ENCODE data around the gene GMDS.

Gene GMDS

DNA sequence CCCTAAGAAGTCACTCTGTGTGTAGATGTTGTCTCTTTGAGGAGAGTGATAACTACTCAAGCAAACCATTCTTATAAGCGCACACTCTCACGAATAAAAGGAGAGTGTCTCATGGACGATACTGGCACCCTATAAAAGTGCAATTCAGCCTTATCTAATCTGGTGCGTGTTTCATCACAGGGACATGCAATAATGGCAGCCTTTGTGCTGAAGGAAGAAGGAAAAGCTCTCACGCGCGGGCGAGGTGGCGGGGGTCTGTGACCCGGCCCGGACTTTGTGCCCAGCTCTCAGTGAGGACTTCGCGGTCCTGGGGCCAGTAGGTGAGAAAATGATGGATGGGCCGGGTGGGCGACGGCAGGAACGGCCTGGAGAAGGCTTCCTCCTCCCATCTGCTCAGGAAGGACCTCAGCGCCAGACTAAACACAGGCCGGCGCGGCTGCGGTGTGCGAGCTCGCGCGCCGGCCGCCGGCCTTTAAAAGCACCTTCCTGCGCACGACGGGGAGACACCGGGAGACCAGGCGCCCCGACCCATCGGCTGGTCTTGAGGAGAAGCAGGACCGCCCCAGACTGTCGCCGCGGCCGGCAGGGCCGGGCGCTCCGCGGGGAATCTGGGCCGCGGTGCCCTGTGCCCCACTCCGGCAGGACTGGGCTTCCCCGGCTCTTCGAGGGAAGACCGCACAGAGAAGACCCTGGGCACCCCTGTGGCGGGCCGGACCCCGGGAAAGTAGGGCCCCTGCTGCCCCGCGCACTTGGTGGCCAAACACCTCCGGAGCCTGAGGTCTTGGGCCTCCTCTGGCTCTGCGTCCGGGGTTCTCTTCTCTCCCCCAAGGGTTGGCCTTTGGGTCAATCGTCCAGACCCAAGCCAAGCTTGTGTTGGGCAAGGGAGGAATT is 644.0 kb downstream of the GMDS start:
- no peak for DNase-seq (ENCODE audit: low read depth)

DNA sequence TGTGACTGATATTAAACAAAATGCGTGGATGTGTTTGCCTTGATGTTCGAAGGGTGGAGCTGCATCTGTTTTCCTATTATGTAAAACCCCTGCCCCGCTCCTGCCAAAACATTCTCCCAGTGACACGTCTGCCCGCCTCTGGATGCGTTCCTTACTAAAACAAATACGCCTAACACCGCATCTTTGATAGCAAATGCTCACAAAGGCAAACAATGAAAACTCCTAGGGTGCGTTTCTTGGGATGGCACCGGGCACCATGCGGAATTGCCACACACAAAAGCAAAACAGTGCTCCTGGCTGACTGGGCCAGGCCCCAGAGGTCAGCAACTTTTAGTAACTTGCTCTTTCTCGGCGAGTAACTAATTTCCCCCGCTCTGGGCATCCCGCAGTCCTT is 644.6 kb downstream of the GMDS start:
- no peak for DNase-seq (ENCODE audit: low read depth)

DNA sequence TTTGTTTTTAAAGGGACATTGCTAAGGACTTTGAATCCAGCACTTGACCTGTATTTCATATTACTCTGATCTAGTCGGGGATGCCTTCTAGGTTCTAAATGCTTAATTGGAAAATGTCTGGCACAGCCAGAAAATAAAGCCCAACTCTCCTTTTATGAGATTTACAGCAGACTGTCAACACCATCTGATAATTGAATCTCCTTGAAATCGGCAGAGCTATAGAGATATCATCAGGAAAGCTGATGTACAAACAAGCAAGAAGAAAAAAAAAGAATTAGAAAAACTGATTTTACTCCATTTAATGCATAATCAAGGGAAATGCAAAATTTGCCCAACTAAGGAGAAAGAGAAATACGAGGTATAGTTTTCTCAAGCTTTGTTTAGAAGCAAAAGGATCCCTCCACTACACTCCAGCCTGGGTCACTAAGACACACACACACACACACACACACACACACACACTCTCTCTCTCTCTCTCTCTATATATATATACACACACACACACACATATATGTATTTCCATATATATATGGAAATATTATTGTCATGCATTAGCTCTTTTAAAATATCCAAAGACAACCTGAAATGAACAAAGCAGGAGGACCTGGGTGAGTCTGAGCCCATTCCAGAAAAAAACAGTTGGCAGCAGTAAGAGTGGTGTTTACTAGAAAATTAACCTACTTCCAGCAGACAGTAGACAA is 645.2 kb downstream of the GMDS start:
- no peak for DNase-seq (ENCODE audit: low read depth)

DNA sequence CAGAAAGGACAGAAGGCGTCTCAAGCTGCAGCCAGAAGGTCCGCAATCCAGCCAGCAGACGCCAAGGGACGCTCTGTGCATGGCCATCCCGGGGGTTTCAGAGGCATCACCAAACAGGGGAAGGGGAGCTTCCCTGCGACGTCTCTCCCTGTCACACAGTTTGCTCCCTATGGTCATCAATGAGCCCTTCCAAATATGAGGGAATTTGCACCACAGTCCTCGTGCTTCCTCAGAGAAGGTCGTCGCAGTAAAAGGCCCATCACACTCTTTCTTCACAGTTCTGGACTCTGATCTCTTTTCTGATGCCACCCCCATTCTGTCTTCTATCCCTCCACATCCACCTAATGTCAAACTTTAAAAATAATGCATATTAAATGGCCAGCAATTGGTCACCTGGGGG is 645.9 kb downstream of the GMDS start:
- no peak for DNase-seq (ENCODE audit: low read depth)

DNA sequence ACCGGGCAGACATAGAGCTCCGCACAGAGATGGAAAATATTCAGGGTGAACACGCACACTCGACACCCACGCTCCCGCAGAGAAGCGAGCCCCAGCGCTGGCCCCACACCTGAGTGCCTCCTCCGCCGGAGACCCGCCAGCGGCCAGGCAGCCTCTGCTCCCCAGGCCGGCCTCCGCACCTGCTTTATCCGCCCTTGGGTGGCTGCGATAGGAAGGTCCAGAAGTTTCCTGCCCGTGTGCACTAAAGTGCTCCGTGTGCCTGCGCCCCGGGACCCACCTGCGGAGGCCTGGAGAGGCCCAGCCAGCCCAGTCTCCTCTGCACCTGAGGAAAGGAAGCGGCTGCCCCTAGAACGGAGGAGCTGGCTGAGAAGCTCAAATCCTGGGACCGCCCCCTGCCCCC is 646.5 kb downstream of the GMDS start:
- DNase-seq (ENCODE audit: low read depth), result no peak

DNA sequence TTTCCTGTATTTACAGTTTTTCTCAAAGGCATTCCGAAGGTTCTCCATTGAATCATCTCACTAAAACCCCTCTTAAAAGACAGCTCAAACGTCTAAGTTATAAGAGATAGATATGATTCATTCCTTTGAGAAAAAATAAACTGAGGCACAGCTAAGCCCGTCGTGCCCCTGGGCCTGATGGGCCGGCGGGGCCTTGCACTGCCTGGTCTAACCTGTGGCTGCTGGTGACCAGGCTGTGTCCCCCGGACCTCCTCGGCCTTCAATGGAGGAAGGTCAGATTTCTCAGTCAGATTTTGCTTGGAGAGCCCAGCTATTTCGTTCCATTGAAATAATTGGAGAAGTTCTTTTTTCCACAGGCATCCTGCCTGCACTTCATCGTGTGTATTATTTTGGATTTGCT is 647.0 kb downstream of the GMDS start:
- DNase-seq (ENCODE audit: low read depth), result no peak

DNA sequence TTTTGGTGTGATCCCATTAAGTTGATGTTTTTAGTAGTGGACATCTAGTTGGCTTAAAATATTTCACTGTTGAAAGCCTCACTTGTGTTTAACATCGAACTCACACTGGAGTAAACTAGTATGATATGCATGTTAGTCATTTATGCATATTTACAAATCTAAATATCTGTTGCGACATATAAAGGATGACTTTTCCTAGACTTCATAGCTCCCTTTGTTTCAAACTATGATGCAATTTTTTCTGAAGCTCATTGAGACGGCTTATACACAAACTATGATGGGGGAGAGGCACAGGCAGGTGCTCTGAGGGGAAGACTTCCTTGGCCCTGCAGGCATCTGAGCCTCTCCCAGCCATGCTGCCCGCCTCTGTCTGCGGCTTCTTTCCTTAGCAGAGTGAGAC is 647.5 kb downstream of the GMDS start:
- no peak for DNase-seq (ENCODE audit: low read depth)

DNA sequence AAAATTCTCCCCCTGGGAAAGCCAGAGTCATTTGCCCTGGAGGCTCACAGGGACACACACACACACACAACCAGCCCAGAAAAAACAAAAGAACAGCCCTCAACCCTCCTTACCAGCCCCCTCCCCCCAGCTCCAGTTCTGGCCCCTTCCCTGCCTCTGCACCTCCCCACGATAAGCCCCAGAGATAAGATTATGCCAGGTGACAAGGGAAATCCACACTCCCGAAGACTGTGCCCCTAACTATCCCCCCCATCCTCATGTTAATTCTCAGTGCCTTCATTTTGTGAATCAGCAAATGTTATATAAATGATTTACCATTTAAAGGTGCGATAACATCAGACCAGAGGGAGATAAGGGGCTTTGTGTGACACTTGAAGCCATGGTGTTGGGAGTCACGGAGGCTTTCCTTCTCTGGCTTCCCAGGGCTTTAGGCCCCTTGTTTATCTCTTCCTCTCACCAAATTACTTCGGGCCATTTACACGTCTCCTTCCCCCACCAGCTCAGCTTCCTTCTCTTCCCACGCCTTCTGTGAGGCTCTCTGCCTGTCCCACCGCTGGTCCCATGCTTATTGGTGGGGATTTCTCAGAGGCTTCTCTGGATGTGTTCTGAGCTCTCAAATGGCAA is 648.2 kb downstream of the GMDS start:
- no peak for DNase-seq (ENCODE audit: low read depth)

DNA sequence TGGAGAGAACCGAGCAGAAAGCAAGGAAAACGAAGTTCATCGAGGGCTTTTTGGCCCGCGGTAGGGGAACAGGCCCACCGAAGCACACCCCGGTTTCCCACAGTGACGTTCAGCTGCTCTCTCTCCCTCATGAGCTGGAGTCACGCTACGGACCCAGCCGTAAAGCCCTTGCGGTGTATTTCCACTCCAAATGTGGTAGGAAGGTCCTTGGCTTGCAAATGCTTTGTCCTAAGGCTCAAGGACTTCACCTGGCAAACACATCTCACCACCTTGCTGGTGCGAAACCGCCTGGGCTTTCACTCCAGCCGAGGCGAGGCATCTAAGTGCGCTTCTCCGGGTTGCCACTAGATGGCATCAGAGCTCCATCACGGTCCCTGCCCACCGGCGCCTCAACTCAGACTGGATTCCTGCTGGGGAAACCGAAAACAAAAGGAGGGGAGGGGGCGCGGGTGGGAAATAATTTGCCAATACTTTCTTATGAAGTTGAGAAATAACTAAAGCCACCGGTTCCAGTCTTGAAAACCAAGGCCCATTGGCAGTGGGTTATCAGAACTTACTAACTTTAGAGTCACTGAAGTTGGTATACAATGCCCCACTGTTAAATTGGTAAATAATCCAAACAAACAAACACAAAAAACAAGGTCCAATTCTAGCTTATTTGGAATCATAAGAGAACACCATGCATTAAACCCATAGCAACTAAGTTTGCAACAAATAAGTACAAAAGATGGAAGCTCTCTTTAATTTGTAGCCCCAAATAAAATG is 649.1 kb downstream of the GMDS start:
- peak; percentile 63 for DNase-seq (ENCODE audit: low read depth)

DNA sequence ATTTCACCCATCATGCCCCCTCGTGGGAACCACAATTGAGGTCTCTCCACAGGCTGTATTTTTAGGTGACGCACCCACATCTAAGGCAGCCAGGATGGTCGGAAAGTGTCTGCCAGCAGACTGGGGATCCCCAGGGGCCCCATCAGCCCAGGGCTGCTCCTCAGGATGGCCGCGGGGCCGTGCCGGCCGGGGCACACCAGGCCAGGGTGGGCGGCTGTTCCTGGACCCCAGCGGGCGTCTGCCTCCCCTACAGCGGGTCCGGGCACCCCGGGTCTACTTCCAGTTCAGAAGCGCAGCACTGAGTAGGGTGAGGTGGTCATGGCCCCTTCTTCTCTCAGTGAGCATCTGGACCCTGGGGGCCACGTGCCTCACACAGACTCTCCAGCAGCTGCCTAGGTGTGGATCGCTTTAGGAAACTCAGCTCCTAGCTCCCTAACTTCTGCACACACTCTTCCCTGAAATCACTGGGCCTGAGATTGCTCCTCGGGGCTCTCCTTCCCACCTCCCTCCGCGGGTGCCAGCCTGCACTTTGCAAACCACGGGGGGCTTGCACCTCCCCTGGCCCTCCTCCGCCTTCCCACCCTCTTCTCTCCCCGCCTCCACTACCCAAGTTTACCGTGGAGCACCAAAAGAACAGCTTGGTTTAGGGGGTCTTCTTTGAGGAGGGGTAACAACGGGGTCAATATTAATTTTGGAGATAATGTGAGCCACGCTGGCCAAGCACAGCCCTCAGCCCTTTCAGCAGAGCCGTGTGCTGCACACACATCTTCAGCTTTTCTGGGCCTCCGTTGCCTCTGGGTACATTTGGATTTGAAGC is 649.9 kb downstream of the GMDS start:
- DNase-seq (ENCODE audit: low read depth), result no peak

DNA sequence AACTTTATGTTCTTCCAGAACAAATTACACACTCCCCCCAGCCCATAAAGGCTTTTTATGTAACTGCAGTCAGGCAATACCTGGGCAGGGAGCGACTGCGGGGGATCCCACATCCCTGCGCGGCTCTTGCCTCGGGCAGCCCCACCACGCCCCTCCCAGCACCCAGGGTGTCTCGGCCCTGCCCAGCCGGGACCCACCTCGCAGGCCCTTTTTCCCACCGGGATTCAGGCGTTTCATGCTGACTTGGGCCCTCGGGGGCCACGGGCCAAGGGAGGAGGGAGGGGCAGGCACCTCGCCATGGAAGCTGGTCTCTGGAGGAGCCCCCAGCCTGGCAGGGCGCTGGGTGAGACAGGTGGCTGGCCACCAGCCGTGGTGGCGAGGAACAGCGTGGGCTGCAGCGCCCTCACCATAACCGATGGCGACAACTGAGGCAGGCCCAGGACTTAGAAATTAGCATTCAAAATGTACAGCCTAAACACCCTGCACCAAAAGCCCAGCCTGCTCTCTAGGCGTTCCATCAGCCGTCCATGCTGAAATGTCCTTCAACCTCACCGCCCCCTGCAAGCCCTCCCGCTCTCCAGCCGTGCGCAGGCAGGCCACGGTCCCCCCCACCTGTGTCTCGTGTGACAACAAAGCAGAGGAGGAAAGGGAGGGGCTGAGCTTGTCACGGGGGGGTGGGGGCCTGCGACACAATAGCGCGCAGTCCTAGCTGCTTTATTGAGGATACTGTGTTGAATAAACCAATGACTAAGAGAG is 650.8 kb downstream of the GMDS start:
- DNase-seq (ENCODE audit: low read depth), result no peak

DNA sequence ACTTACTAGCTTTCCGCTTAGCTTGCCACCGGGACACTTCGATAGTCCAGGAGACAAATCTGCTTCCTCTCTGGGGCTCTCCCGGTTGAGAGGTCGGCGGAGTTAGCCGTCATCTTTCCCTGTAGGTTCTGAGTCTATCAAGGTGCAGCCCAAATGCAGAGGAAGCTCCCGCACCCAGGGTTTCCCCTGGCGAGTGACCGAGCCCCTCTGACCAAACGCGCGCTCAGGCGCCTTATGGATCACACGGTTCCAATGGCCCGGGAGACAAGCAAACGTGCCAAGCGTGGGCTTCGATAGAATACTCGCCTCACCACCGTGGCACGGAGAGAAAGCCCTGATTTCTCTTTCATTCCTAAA is 651.5 kb downstream of the GMDS start:
- DNase-seq (ENCODE audit: low read depth), result no peak

DNA sequence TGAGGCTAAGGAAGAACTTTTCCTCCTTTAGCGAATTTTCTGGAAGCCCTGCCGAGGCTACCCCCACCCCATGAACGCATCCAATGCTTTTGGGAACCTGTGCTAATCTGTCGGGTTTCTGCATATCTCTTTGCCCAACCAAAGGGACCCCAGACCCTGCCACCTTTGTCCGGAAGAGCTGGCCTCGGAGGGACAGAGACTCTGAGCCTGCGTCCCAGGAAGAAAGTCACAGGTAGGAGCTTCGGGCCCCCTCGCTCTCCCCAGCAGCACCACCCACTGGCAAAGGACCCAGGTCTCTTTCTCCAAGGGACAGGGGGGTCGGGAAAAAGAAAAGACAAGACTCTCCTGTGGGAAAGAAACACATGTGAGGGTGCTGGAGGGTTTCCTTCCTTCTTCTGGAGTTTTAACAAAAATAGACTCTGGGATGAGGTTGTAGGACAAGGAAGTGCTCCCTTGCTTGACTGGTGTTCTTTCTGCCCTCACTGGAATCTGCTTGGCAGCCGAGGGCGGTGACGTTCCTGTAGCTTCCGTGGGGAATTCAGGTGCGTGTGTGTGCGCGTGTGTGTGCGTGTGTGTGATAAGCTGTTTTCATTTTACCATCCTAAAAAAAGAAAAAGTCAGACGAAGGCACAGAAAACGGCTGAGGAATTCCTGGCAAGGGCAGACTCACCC is 652.0 kb downstream of the GMDS start:
- no peak for DNase-seq (ENCODE audit: low read depth)

DNA sequence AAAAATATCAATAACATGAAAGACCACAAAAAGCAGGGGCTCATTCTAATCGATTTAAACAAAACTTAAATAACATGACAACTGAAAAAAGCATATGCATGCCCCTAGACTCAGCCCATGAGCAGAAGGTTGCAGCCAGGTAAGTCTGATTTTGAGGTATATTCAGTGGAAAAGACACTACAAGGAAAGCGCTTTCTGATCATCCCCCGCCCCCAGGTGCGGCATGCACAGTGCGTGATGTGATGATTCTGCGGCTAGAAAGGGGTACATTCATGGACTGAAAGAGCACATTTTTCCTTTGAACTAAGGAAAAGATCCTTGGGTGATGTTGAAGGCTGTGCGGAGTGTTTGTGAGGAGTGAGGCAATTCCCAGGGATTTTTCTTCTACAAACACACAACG is 652.6 kb downstream of the GMDS start:
- no peak for DNase-seq (ENCODE audit: low read depth)

DNA sequence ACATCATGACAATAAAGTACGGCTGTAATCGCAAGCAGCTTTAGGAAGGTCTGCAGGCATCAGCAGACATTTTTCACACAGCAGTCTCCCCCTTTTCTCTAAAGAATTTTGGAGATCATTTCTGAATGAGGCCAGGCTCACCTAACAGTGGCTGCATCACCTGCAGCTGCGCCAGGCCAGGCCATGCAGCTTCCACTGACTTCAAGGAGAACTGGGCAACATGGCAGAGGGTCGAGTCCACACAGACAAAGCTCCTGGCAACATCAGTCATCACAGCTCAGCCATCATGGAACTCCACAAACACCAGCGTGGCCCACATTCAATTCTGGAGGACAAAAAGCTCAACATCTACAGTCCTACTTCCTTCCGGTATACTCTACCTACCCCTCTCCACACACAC is 653.5 kb downstream of the GMDS start:
- no peak for DNase-seq (ENCODE audit: low read depth)

DNA sequence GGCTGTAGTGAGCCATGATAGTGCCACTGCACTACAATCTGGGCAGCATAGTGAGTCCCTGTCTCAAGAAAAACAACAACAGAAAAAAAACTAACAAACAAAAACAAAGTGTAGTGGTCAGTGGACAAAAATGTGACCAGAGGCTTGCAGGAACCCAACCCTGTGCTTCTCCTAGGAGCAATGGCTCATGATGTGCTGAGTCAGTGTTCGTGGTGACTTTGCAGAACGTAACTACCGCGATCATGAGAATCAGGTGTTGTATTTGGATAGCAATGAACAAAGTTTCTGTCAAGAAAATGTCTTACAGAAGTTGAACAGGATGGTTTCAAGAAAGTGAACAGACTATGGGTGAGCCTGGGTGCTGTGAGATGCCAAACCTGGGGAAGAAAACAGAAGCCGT is 654.2 kb downstream of the GMDS start:
- no peak for DNase-seq (ENCODE audit: low read depth)

DNA sequence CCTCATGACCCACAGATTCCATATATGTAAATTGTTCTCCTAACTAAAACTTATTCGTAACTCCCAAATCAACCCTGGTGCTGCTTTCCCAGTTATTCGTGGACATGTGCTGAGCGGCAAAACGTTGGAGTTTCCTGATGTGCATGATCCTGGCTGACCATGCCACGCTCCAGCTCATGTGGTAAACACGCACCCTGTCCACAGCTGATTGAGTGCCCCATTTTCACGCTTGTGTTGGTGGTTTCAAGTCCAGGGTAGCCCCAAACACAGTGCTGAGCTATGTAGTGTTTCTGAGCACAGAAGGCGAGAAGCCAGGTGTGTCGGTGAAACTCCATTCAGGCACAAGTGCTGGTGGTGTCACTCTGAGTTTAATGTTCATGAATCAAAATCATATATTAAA is 654.8 kb downstream of the GMDS start:
- no peak for DNase-seq (ENCODE audit: low read depth)

DNA sequence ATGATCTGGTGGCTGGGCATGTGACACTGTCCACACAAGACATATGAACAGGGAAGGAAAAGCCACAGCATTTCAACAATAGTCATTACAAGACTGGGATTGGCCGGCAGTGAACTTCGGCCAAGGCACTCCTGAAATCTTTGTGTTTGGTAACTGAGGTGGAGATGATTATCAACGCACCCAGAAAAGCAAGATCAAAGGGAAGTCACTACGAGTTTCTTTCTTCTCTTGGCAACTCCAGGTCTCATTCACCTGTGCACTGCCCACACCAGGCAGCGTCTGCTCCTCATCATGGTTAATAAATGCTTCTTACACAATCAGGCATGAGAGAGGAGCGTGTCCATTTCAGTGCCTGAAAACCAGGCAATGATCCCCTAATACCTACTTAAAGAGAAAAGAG is 656.2 kb downstream of the GMDS start:
- no peak for DNase-seq (ENCODE audit: low read depth)

DNA sequence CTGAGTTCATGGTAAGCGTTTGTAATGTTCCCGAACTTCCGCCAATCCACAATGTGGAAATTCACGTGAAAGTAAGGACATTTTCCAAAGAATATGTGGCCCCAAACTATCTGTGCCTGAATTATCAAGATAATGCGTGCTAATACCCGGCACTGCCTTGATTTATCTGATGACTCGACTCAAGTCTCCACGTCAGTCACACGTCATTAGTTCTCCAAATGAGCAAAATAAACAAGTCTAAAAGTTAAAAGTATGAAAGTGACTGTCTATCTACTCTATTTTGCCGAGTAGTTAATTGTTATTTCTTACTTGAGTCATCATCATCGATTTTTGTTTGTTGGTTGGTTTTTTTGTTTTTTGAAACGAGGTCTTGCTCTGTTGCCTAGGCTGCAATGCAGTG is 657.4 kb downstream of the GMDS start:
- DNase-seq (ENCODE audit: low read depth), result no peak

DNA sequence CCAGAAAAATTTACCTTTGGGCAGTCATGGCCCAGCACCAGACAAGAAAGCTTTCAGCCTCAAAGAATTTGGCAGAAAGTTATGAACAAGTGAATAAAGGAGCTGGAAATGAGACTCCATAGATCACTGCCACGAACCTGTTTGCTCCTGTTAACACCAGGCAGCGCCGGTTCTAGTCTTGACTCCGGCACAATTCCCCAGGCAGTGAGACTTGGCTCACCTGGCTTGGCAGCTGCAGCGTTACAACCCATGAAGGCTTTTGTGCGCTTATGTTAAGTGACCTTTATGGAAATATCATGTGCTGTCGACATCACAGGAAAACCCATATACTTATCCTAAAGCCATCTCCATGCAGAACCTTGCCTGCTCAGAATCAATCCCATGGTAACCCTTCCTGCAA is 657.9 kb downstream of the GMDS start:
- DNase-seq (ENCODE audit: low read depth), result no peak

All from activated T-cell treated with anti-CD3 and anti-CD28 coated beads for 24 hours (primary cell).